ENCODE results near the gene TSPO. TPM values are rescaled to one million over a fixed set of nuclear protein-coding genes. Genes with fewer than 3 reads are reported as not detected.

Gene TSPO
- total and polyA plus RNA-seq, 2 donors, result 32.0 to 93.2 TPM

DNA sequence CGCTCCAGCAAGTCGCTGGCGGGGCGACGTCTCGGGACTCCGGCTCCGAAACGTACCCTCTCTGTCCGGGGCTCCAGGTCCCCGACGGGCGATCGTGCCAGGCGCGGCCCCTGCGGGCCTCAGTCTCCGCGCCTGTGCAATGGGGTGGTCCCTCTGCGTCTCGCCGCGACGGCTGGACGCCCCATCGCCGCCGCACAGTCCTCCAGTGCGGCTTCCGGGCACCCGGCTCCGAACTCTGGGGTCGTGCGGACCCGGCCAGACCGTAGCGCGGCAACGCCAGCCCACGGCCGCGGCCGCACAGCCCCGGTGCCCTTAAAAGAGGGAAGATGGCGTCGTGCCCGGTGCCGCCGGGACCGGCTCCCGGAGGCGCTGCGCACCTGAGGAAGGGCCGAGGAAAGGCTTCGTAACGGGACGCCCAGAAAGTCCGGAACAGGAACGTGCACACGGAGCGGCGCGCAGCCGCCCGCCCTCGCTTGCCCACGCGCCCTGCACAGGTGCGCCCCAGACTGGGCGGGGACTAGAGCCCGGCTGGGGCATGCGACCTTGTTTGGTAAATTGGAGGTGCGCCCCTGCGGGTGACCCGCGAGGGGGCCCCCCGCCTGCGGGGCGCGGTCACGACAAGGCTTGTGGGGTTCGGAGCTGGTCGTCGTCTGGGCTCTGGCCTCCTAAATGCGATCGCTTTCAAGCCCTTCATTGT is 40.3 kb upstream of the TSPO start:
- DNase-seq (ENCODE audit: low read depth in 6 of 9, low spot score in 9 of 9), result peak in 5 of 9 donors; percentile 62 to 84 (median 72)
- no peak overlapping the region for H3K27ac ChIP-seq (ENCODE audit: low read depth in 1 of 2, low read length in 1 of 2)

DNA sequence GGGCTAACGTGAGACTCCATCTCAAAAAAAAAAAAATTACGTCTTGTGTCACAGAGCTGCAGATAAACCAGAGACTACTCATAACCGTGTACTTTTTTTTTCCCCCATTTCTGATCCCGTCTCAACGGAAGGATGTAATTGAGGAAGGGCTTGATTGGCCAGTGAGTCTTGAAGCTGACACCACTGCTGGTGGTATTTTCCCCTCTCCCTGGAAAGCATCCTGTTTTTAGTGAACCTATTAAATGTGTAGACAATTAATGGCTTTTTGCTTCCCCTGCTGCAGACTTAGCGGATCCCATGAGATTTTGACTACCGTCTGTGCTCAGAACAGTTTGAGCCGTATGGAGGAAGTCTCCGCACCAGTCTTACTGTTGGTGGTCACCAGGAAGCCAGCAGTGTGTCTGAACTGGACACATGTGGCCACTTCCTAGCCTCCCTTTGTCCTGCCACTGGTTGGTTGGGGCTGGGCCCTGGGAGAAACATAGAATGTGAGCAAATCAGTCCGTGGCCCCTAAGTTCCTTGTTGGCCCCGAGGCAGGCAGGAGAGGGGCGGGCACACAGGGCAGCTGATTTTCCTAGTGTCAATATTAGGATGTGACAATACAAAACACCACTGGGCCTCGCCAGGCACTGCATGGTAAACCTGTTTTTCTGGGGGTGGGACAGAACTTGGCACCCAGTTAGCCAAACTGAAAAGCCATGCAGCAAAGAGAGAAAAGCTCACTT is 37.7 kb upstream of the TSPO start:
- DNase-seq (ENCODE audit: low read depth in 6 of 9, low spot score in 9 of 9), result no peak
- no peaks in the 10 kb centered on the region for H3K36me3 ChIP-seq (ENCODE audit: control insufficient read depth in 2 of 2, insufficient read depth in 2 of 2, low read length in 1 of 2)
- WGBS, result 78% methylated on average over 13 of the region's 13 CpGs
- peaks cover 0 to 20% of the 10 kb centered on the region in 2 donors for H3K4me1 ChIP-seq (ENCODE audit: control insufficient read depth in 2 of 2, insufficient read depth in 2 of 2, low read length in 2 of 2)
- H3K27me3 ChIP-seq (ENCODE audit: control insufficient read depth in 2 of 2, insufficient read depth in 1 of 2, low read length in 1 of 2), result peaks cover 0 to 33% of the 10 kb centered on the region in 2 donors
- no peaks in the 10 kb centered on the region for H3K9me3 ChIP-seq (ENCODE audit: control insufficient read depth in 2 of 2, insufficient read depth in 1 of 2, low read length in 1 of 2)
- no peak overlapping the region for H3K4me3 ChIP-seq (ENCODE audit: low read length in 2 of 2)
- no peak overlapping the region for H3K27ac ChIP-seq (ENCODE audit: low read depth in 1 of 2, low read length in 1 of 2)

More for the DNA sequence above, 40.3 kb upstream of the TSPO start:
- H3K27me3 ChIP-seq (ENCODE audit: control insufficient read depth in 2 of 2, insufficient read depth in 1 of 2, low read length in 1 of 2), result peaks cover 0 to 33% of the 10 kb centered on the region in 2 donors
- peaks cover 0 to 19% of the 10 kb centered on the region in 2 donors for H3K4me1 ChIP-seq (ENCODE audit: control insufficient read depth in 2 of 2, insufficient read depth in 2 of 2, low read length in 2 of 2)
- H3K4me3 ChIP-seq (ENCODE audit: low read length in 2 of 2), result peak overlapping the region; percentile 46 to 66
- H3K9me3 ChIP-seq (ENCODE audit: control insufficient read depth in 2 of 2, insufficient read depth in 1 of 2, low read length in 1 of 2), result no peaks in the 10 kb centered on the region
- WGBS, result 3% methylated on average over 86 of the region's 86 CpGs
- no peaks in the 10 kb centered on the region for H3K36me3 ChIP-seq (ENCODE audit: control insufficient read depth in 2 of 2, insufficient read depth in 2 of 2, low read length in 1 of 2)

DNA sequence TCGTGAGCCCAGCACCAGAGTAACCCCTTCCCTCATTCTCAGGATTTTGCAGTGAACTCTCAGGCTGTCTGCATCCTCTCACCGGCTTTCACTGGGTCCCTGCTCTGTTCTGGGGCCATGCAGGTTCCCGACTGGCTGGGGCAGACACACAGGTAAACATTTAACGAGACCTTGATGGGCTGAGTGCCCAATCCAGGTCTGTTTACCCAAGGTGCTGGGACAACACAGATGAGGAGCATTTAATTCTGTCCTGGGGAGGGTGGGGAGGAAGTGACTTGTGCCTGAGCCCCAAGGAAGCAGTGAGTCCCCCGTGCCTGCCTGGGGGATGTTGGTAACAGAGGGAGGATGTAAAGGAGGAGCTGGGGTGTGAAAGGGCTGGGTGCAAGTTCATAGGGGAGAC is 36.4 kb upstream of the TSPO start:
- 79% methylated on average over 5 of the region's 5 CpGs for WGBS
- peaks cover 0 to 4% of the 10 kb centered on the region in 2 donors for H3K9me3 ChIP-seq (ENCODE audit: control insufficient read depth in 2 of 2, insufficient read depth in 1 of 2, low read length in 1 of 2)
- H3K4me1 ChIP-seq (ENCODE audit: control insufficient read depth in 2 of 2, insufficient read depth in 2 of 2, low read length in 2 of 2), result peaks cover 0 to 24% of the 10 kb centered on the region in 2 donors
- H3K27ac ChIP-seq (ENCODE audit: low read depth in 1 of 2, low read length in 1 of 2), result no peak overlapping the region
- no peak overlapping the region for H3K4me3 ChIP-seq (ENCODE audit: low read length in 2 of 2)
- H3K27me3 ChIP-seq (ENCODE audit: control insufficient read depth in 2 of 2, insufficient read depth in 1 of 2, low read length in 1 of 2), result peaks cover 0 to 22% of the 10 kb centered on the region in 2 donors
- no peak for DNase-seq (ENCODE audit: low read depth in 6 of 9, low spot score in 9 of 9)
- no peaks in the 10 kb centered on the region for H3K36me3 ChIP-seq (ENCODE audit: control insufficient read depth in 2 of 2, insufficient read depth in 2 of 2, low read length in 1 of 2)

DNA sequence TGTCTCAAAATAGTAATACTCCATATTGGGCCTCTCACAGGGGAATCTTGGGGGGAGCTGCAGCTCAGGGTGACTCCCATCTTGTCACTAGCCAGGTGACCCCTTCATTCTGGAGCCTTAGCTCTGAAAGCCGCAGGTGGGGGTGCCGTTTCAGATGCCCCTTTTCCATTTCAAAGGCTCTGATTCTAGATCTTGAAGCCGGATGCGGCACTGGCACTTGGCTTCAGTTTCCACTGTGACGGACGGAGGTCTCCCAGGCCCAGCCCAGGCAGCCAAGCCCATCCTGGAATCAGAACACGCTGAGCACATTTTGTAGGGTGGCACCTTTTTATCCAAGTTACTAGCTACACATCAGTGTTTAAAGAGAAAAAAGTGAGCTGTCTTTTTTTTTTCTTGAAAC is 34.4 kb upstream of the TSPO start:
- peaks cover 0 to 11% of the 10 kb centered on the region in 2 donors for H3K4me1 ChIP-seq (ENCODE audit: control insufficient read depth in 2 of 2, insufficient read depth in 2 of 2, low read length in 2 of 2)
- H3K27me3 ChIP-seq (ENCODE audit: control insufficient read depth in 2 of 2, insufficient read depth in 1 of 2, low read length in 1 of 2), result peaks cover 0 to 2% of the 10 kb centered on the region in 2 donors
- no peak overlapping the region for H3K27ac ChIP-seq (ENCODE audit: low read depth in 1 of 2, low read length in 1 of 2)
- WGBS, result 98% methylated on average over 7 of the region's 7 CpGs
- H3K36me3 ChIP-seq (ENCODE audit: control insufficient read depth in 2 of 2, insufficient read depth in 2 of 2, low read length in 1 of 2), result no peaks in the 10 kb centered on the region
- peaks cover 0 to 4% of the 10 kb centered on the region in 2 donors for H3K9me3 ChIP-seq (ENCODE audit: control insufficient read depth in 2 of 2, insufficient read depth in 1 of 2, low read length in 1 of 2)
- no peak for DNase-seq (ENCODE audit: low read depth in 6 of 9, low spot score in 9 of 9)
- no peak overlapping the region for H3K4me3 ChIP-seq (ENCODE audit: low read length in 2 of 2)

DNA sequence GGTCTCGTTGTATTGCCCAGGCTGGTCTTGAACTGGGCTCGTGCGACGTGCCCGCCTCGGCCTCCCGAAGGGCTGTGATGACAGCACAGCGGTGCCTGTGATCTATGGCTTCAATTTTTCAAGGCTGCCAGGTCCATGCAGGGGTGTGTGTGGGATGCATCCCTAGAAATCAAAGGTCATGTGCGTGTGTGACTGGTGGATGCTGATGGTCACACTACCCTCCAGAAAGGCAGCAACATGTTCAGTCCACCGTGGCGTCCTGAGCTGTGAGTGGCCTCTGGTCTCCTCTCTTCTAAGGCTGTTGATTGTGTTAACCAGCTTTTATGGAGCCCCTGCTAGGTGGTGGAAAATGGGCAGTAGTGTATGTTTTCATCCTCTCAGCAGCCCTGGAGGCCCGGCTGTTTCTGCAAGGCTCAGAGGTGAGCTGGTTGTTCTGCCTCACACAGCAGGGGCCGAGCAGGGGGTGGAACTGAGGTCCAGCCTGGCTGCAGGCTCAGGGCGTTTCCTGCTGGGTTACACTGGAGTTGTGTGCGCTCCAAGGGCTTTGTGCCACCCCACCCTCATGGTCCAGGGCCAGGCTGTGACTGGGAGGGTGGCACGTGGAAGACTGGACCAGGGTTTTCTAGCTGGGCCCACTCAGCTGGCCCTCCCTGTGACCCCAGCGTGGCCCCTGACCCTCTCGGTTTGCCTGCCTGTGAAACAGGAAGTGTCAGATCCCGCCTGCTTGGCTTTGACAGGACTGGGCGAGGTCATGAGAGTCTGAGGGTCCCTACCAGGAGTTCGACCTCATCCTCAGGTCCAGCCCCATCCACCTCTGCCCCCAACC is 33.1 kb upstream of the TSPO start:
- WGBS, result 93% methylated on average over 21 of the region's 21 CpGs
- Histone ChIP-seq H3K4me1 (ENCODE audit: control insufficient read depth in 2 of 2, insufficient read depth in 2 of 2, low read length in 2 of 2) (peaks cover 0 to 21% of the 10 kb centered on the region in 2 donors), H3K4me3 (ENCODE audit: low read length in 2 of 2) (no peak overlapping the region), H3K9me3 (ENCODE audit: control insufficient read depth in 2 of 2, insufficient read depth in 1 of 2, low read length in 1 of 2) (peaks cover 0 to 4% of the 10 kb centered on the region in 2 donors), H3K27me3 (ENCODE audit: control insufficient read depth in 2 of 2, insufficient read depth in 1 of 2, low read length in 1 of 2) (no peaks in the 10 kb centered on the region), H3K27ac (ENCODE audit: low read depth in 1 of 2, low read length in 1 of 2) (no peak overlapping the region), H3K36me3 (ENCODE audit: control insufficient read depth in 2 of 2, insufficient read depth in 2 of 2, low read length in 1 of 2) (no peaks in the 10 kb centered on the region)
- DNase-seq (ENCODE audit: low read depth in 6 of 9, low spot score in 9 of 9), result no peak

DNA sequence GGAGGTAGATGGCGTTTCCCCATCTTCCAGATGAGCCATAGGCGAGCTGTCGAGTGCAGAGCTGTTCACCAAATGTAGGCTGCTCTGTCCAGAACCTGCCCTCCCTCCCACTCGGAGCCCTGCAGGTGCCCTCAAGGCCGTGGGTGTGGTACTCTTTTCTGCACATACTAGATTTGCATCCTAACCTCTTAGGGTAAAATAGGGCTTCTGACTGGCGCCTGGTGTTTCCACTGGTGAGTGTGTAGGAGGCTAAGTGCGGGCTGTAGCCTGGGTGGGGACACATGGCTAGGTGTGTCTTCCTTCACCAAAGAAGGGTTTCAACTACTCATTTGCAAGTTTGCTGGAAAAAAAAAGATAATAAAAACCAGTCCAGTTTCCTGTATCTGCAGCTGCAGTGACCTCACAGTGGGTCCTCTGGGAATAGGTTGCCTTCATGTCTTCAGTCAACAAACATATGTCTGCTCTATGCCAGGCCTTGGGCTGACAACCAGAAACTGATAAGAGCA is 32.4 kb upstream of the TSPO start:
- 88% methylated on average over 7 of the region's 7 CpGs for WGBS
- Histone ChIP-seq H3K4me3 (ENCODE audit: low read length in 2 of 2) (no peak overlapping the region), H3K36me3 (ENCODE audit: control insufficient read depth in 2 of 2, insufficient read depth in 2 of 2, low read length in 1 of 2) (no peaks in the 10 kb centered on the region), H3K4me1 (ENCODE audit: control insufficient read depth in 2 of 2, insufficient read depth in 2 of 2, low read length in 2 of 2) (peaks cover 0 to 21% of the 10 kb centered on the region in 2 donors), H3K9me3 (ENCODE audit: control insufficient read depth in 2 of 2, insufficient read depth in 1 of 2, low read length in 1 of 2) (peaks cover 0 to 4% of the 10 kb centered on the region in 2 donors), H3K27ac (ENCODE audit: low read depth in 1 of 2, low read length in 1 of 2) (no peak overlapping the region), H3K27me3 (ENCODE audit: control insufficient read depth in 2 of 2, insufficient read depth in 1 of 2, low read length in 1 of 2) (no peaks in the 10 kb centered on the region)
- DNase-seq (ENCODE audit: low read depth in 6 of 9, low spot score in 9 of 9), result no peak

DNA sequence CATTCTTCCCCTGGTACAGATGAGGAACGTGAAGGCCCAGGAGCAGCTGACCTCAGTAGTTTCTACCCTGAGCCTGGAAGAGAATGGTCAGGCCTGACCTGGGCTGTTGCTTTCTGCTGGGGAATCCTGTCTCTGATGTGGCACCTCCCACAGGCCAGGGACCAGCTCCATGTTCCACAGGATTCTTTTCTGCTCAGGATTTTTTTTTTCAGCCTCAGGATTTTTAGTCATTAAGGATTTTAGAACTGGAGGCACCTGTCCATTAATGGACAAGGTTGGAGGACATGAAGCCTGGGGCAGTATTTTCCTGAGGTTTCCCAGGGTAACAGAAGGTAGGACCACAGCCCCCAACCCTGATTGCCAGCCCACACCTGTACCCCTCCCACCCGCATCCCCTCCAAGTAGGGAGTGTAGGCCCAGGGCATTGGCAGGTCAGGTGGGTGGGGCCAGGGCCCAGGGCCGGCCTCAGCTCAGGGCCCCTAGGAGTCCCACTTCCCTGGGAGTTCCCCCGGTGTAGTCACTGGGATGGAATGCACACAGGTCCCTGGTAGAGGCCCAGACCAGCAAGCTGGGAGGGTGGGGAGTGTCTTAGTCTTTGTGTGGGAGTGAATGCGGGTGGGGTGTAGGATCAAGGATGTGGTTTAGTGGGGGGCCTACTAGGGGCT is 24.7 kb upstream of the TSPO start:
- 86% methylated on average over 5 of the region's 5 CpGs for WGBS
- Histone ChIP-seq H3K27ac (ENCODE audit: low read depth in 1 of 2, low read length in 1 of 2) (no peak overlapping the region), H3K4me1 (ENCODE audit: control insufficient read depth in 2 of 2, insufficient read depth in 2 of 2, low read length in 2 of 2) (peaks cover 22 to 53% of the 10 kb centered on the region in 2 donors), H3K9me3 (ENCODE audit: control insufficient read depth in 2 of 2, insufficient read depth in 1 of 2, low read length in 1 of 2) (peaks cover 0 to 4% of the 10 kb centered on the region in 2 donors), H3K36me3 (ENCODE audit: control insufficient read depth in 2 of 2, insufficient read depth in 2 of 2, low read length in 1 of 2) (peaks cover 0 to 6% of the 10 kb centered on the region in 2 donors), H3K4me3 (ENCODE audit: low read length in 2 of 2) (no peak overlapping the region), H3K27me3 (ENCODE audit: control insufficient read depth in 2 of 2, insufficient read depth in 1 of 2, low read length in 1 of 2) (no peaks in the 10 kb centered on the region)
- DNase-seq (ENCODE audit: low read depth in 6 of 9, low spot score in 9 of 9), result no peak

DNA sequence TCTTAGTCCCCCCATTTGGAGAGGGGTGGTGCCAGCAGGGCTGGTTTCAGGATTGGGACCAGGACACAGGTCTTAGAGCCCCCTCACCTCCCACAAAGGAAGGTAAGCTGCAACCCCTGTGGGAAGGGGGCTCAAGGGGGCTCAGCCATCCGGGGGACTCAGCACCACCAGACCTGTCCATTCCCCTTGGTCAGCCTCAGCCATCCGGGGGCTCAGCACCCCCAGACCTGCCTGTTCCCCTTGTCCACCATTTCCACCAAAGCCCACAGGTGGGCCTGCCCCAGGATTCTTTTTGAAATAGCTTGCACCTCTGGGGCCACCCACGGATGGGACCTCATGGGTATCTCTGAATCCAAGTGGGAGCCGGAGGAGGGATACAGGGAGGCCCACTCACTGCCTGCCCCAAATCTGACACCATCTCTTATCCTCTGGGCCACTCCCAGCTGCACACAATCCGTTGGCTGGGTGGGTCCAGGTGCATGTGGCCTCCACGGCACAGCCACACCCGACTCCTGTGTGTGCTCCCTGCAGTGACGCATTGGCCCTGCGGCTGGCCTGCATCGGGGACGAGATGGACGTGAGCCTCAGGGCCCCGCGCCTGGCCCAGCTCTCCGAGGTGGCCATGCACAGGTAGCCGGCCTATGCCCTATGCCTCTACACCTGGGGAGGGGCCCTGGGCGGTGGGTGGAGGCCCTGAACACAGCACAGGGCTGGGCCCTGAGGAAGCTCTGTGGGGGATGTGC is 24.0 kb upstream of the TSPO start:
- Histone ChIP-seq H3K27ac (ENCODE audit: low read depth in 1 of 2, low read length in 1 of 2) (peak overlapping the region in 1 of 2 donors; percentile 57), H3K4me3 (ENCODE audit: low read length in 2 of 2) (no peak overlapping the region), H3K36me3 (ENCODE audit: control insufficient read depth in 2 of 2, insufficient read depth in 2 of 2, low read length in 1 of 2) (peaks cover 5 to 13% of the 10 kb centered on the region in 2 donors), H3K9me3 (ENCODE audit: control insufficient read depth in 2 of 2, insufficient read depth in 1 of 2, low read length in 1 of 2) (peaks cover 0 to 4% of the 10 kb centered on the region in 2 donors), H3K4me1 (ENCODE audit: control insufficient read depth in 2 of 2, insufficient read depth in 2 of 2, low read length in 2 of 2) (peaks cover 22 to 51% of the 10 kb centered on the region in 2 donors), H3K27me3 (ENCODE audit: control insufficient read depth in 2 of 2, insufficient read depth in 1 of 2, low read length in 1 of 2) (no peaks in the 10 kb centered on the region)
- 91% methylated on average over 17 of the region's 17 CpGs for WGBS
- DNase-seq (ENCODE audit: low read depth in 6 of 9, low spot score in 9 of 9), result peak in 1 of 9 donors; percentile 44
